Activated naive CD4-positive, alpha-beta T cell treated with anti-CD3 and anti-CD28 coated beads for 36 hours (primary cell): ENCODE data around the gene ACBD6. TPM values are rescaled to one million over a fixed set of nuclear protein-coding genes. Genes with fewer than 3 reads are reported as not detected.
A peak's percentile ranks its signal among the peaks of the same experiment; 100 is the strongest.

Experiments used
- CTCF ChIA-PET: fragments of 350-600 bp; sonication (Branson Sonifier 250); formaldehyde crosslinking; loops from one replicate; lab custom pipeline; 2021; ENCODE audit warnings: antibody characterized with exemption; lab: Charles Lee
- DNase-seq: peaks from one replicate; pipeline ENCODE4 v3.0.0-alpha.2; 2020
- H3K27ac Mint-ChIP-seq: one replicate; pipeline ENCODE4 v1.8.0; 2021; ENCODE audit warnings: mild to moderate bottlenecking, mixed read lengths
- H3K27me3 Mint-ChIP-seq: one replicate; pipeline ENCODE4 v1.8.0; 2021; ENCODE audit warnings: low read depth, mixed read lengths
- H3K36me3 Mint-ChIP-seq: one replicate; pipeline ENCODE4 v1.8.0; 2021; ENCODE audit warnings: low read depth, mixed read lengths
- H3K4me1 Mint-ChIP-seq: one replicate; pipeline ENCODE4 v1.8.0; 2021; ENCODE audit warnings: low read depth, mixed read lengths
- H3K4me3 Mint-ChIP-seq: one replicate; pipeline ENCODE4 v1.8.0; 2021; ENCODE audit warnings: mild to moderate bottlenecking, moderate library complexity, mixed read lengths
- H3K9me3 Mint-ChIP-seq: one replicate; pipeline ENCODE4 v1.8.0; 2021; ENCODE audit warnings: mixed read lengths
- intact Hi-C: fragments of 100-400 bp; cut with micrococcal nuclease; formaldehyde crosslinking; loops from one replicate; pipeline ENCODE4 v1.15.1; 2023
- total RNA-seq, 2 experiments: library from RNA; stranded (reverse); gene quantifications; one replicate each; pipeline ENCODE4 v1.2.3, GENCODE V29; 2021

Gene ACBD6
- total RNA-seq, 2 experiments from 2014 or later: 31.1 to 32.9 TPM

GRCh38 chr1:180504186-180504585 lies 1.8 kb upstream of the ACBD6 start:
- no peak overlapping the region for H3K27ac Mint-ChIP-seq
- peaks cover 3% of the 10 kb centered on the region for H3K36me3 Mint-ChIP-seq
- CTCF ChIA-PET: interaction anchor here (1.1 to 4.0 kb wide), 3 partner anchors 11 to 28 kb away, joined by 4 to 19 read pairs (median 5); no protein-coding TSS in a partner anchor
- no peaks in the 10 kb centered on the region for H3K9me3 Mint-ChIP-seq
- no peak for DNase-seq
- H3K4me3 Mint-ChIP-seq: no peak overlapping the region
- intact Hi-C loops: loop anchor here (5.0 kb wide), 2 partner anchors 552 to 893 kb away; partner anchors contain the start of gene CEP350
- H3K27me3 Mint-ChIP-seq: no peaks in the 10 kb centered on the region
- H3K4me1 Mint-ChIP-seq: peaks cover 33% of the 10 kb centered on the region

GRCh38 chr1:180503280-180503862 lies 994 bp upstream of the ACBD6 start:
- H3K27ac Mint-ChIP-seq: peak overlapping the region; percentile 93
- peaks cover 36% of the 10 kb centered on the region for H3K4me1 Mint-ChIP-seq
- no peaks in the 10 kb centered on the region for H3K9me3 Mint-ChIP-seq
- CTCF ChIA-PET: interaction anchor here (0.7 to 4.0 kb wide), 6 partner anchors 9 to 359 kb away, joined by 3 to 19 read pairs (median 3); no protein-coding TSS in a partner anchor
- intact Hi-C loops: loop anchor here (1.0 to 5.0 kb wide), 8 partner anchors 349 to 894 kb away; partner anchors contain the start of genes CEP350, QSOX1 and STX6
- H3K4me3 Mint-ChIP-seq: peak overlapping the region; percentile 98
- peaks cover 6% of the 10 kb centered on the region for H3K36me3 Mint-ChIP-seq
- no peak for DNase-seq
- H3K27me3 Mint-ChIP-seq: no peaks in the 10 kb centered on the region

- H3K4me1 Mint-ChIP-seq: peaks cover 32% of the 10 kb centered on the region
- H3K4me3 Mint-ChIP-seq: peak overlapping the region; percentile 98
- peaks cover 6% of the 10 kb centered on the region for H3K36me3 Mint-ChIP-seq
- H3K27me3 Mint-ChIP-seq: no peaks in the 10 kb centered on the region
- peak; percentile 49 for DNase-seq
- CTCF ChIA-PET: interaction anchor here (0.6 to 2.2 kb wide), 8 partner anchors 9 to 823 kb away, joined by 3 to 12 read pairs (median 5); no protein-coding TSS in a partner anchor
- no peaks in the 10 kb centered on the region for H3K9me3 Mint-ChIP-seq
- intact Hi-C loops: loop anchor here (1.0 to 5.0 kb wide), 9 partner anchors 70 to 895 kb away; partner anchors contain the start of genes CEP350, STX6 and TOR1AIP1
- H3K27ac Mint-ChIP-seq: peak overlapping the region; percentile 93
Observed at GRCh38 chr1:180501865-180502360, 464 bp downstream of the ACBD6 start.

- Mint-ChIP-seq H3K27me3 (no peaks in the 10 kb centered on the region), H3K36me3 (peaks cover 6% of the 10 kb centered on the region), H3K9me3 (no peaks in the 10 kb centered on the region), H3K4me3 (peak overlapping the region; percentile 54), H3K4me1 (peaks cover 40% of the 10 kb centered on the region), H3K27ac (peak overlapping the region; percentile 24)
- CTCF ChIA-PET: interaction anchor here (0.6 to 2.2 kb wide), 5 partner anchors 8 to 381 kb away, joined by 3 to 12 read pairs (median 6); no protein-coding TSS in a partner anchor
- intact Hi-C loops: loop anchor here (5.0 kb wide), 2 partner anchors 548 to 897 kb away; partner anchors contain the start of gene CEP350
- no peak for DNase-seq
Observed at GRCh38 chr1:180500689-180501088, 1.7 kb downstream of the ACBD6 start.

GRCh38 chr1:180498594-180498993 lies 3.8 kb downstream of the ACBD6 start:
- DNase-seq: no peak
- intact Hi-C loops: no loop called here
- Mint-ChIP-seq H3K27ac (no peak overlapping the region), H3K4me1 (peaks cover 42% of the 10 kb centered on the region), H3K4me3 (no peak overlapping the region), H3K36me3 (peaks cover 10% of the 10 kb centered on the region), H3K9me3 (no peaks in the 10 kb centered on the region), H3K27me3 (no peaks in the 10 kb centered on the region)
- CTCF ChIA-PET: interaction anchor here (0.6 to 1.4 kb wide), 5 partner anchors 16 to 492 kb away, joined by 3 to 6 read pairs (median 4); no protein-coding TSS in a partner anchor

- no peak overlapping the region for H3K27ac Mint-ChIP-seq
- CTCF ChIA-PET: interaction anchor here (0.8 to 1.4 kb wide), 2 partner anchors 15 to 20 kb away, joined by 6 to 8 read pairs; no protein-coding TSS in a partner anchor
- peaks cover 35% of the 10 kb centered on the region for H3K4me1 Mint-ChIP-seq
- intact Hi-C loops: no loop called here
- H3K9me3 Mint-ChIP-seq: no peaks in the 10 kb centered on the region
- H3K4me3 Mint-ChIP-seq: no peak overlapping the region
- H3K36me3 Mint-ChIP-seq: peaks cover 12% of the 10 kb centered on the region
- DNase-seq: no peak
- H3K27me3 Mint-ChIP-seq: no peaks in the 10 kb centered on the region
Observed at GRCh38 chr1:180497826-180498225, 4.6 kb downstream of the ACBD6 start.

- H3K9me3 Mint-ChIP-seq: no peaks in the 10 kb centered on the region
- H3K27me3 Mint-ChIP-seq: no peaks in the 10 kb centered on the region
- intact Hi-C loops: no loop called here
- H3K4me3 Mint-ChIP-seq: no peak overlapping the region
- H3K4me1 Mint-ChIP-seq: peaks cover 14% of the 10 kb centered on the region
- H3K27ac Mint-ChIP-seq: no peak overlapping the region
- peaks cover 13% of the 10 kb centered on the region for H3K36me3 Mint-ChIP-seq
- CTCF ChIA-PET: interaction anchor here (2.8 kb wide), 1 partner anchor 16 kb away, joined by 10 read pairs; no protein-coding TSS in a partner anchor
- no peak for DNase-seq
Observed at GRCh38 chr1:180494370-180494769, 8.0 kb downstream of the ACBD6 start.

GRCh38 chr1:180489976-180490375 lies 12.4 kb downstream of the ACBD6 start:
- Mint-ChIP-seq H3K36me3 (peaks cover 20% of the 10 kb centered on the region), H3K27me3 (no peaks in the 10 kb centered on the region)
- intact Hi-C loops: no loop called here

GRCh38 chr1:180489313-180489712 lies 13.1 kb downstream of the ACBD6 start:
- H3K9me3 Mint-ChIP-seq: no peaks in the 10 kb centered on the region
- DNase-seq: no peak
- H3K4me1 Mint-ChIP-seq: peaks cover 3% of the 10 kb centered on the region
- CTCF ChIA-PET: interaction anchor here (1.0 kb wide), 1 partner anchor 310 kb away, joined by 3 read pairs; no protein-coding TSS in a partner anchor
- intact Hi-C loops: no loop called here
- H3K27me3 Mint-ChIP-seq: no peaks in the 10 kb centered on the region
- H3K4me3 Mint-ChIP-seq: no peak overlapping the region
- H3K36me3 Mint-ChIP-seq: peaks cover 16% of the 10 kb centered on the region
- H3K27ac Mint-ChIP-seq: no peak overlapping the region

More at GRCh38 chr1:180489976-180490375, 12.4 kb downstream of the ACBD6 start:
- Mint-ChIP-seq H3K27ac (no peak overlapping the region), H3K4me1 (peaks cover 5% of the 10 kb centered on the region), H3K9me3 (no peaks in the 10 kb centered on the region), H3K4me3 (no peak overlapping the region)
- no peak for DNase-seq
- CTCF ChIA-PET: no interaction called here

- Mint-ChIP-seq H3K9me3 (no peaks in the 10 kb centered on the region), H3K4me1 (peaks cover 3% of the 10 kb centered on the region), H3K4me3 (no peak overlapping the region), H3K27me3 (no peaks in the 10 kb centered on the region), H3K27ac (no peak overlapping the region), H3K36me3 (peaks cover 16% of the 10 kb centered on the region)
- DNase-seq: no peak
- intact Hi-C loops: no loop called here
- CTCF ChIA-PET: interaction anchor here (1.0 to 1.1 kb wide), 2 partner anchors 236 to 309 kb away, joined by 3 read pairs; no protein-coding TSS in a partner anchor
Observed at GRCh38 chr1:180488661-180489060, 13.7 kb downstream of the ACBD6 start.

GRCh38 chr1:180486092-180486491 lies 16.3 kb downstream of the ACBD6 start:
- Mint-ChIP-seq H3K27ac (no peak overlapping the region), H3K36me3 (peaks cover 13% of the 10 kb centered on the region), H3K4me3 (no peak overlapping the region), H3K4me1 (peaks cover 12% of the 10 kb centered on the region), H3K27me3 (no peaks in the 10 kb centered on the region), H3K9me3 (no peaks in the 10 kb centered on the region)
- DNase-seq: no peak
- intact Hi-C loops: no loop called here
- CTCF ChIA-PET: interaction anchor here (0.6 kb wide), 1 partner anchor 324 kb away, joined by 3 read pairs; no protein-coding TSS in a partner anchor

- no peak overlapping the region for H3K27ac Mint-ChIP-seq
- H3K4me1 Mint-ChIP-seq: peaks cover 12% of the 10 kb centered on the region
Observed at GRCh38 chr1:180484490-180484889, 17.9 kb downstream of the ACBD6 start.

More at GRCh38 chr1:180484490-180484889, 17.9 kb downstream of the ACBD6 start:
- intact Hi-C loops: no loop called here
- Mint-ChIP-seq H3K27me3 (no peaks in the 10 kb centered on the region), H3K36me3 (peaks cover 14% of the 10 kb centered on the region), H3K9me3 (no peaks in the 10 kb centered on the region), H3K4me3 (no peak overlapping the region)
- CTCF ChIA-PET: interaction anchor here (1.3 kb wide), 1 partner anchor 11 kb away, joined by 3 read pairs; no protein-coding TSS in a partner anchor
- no peak for DNase-seq
